HepG2 (cell line): ENCODE measurements around the gene GAL3ST2. TPM values are rescaled to one million over a fixed set of nuclear protein-coding genes. Genes with fewer than 3 reads are reported as not detected.

Experiments used
- ATAC-seq: fragments of 200-7000 bp; cut with Tn5 transposase; 3 replicates; pipeline ENCODE4 v1.9.1; 2020; ENCODE audit warnings: mild to moderate bottlenecking, moderate library complexity
- BruUV-seq: library from RNA; stranded (reverse); fragments of 400-500 nt; replicated peaks from 2 replicates; lab custom pipeline; 2021; lab: Mats Ljungman, UMichigan
- CTCF ChIA-PET: fragments of 300-600 bp; formaldehyde crosslinking; extraction: SDS; loops from one replicate; lab custom pipeline; 2021; ENCODE audit warnings: low total read pairs, inconsistent platforms, low intra/inter-chr PET ratio; lab: Yijun Ruan, JAX
- POLR2A ChIA-PET: fragments of 350-600 bp; sonication (Branson Sonifier 250); formaldehyde crosslinking; loops from one replicate; lab custom pipeline; 2020; ENCODE audit warnings: antibody characterized with exemption, inconsistent platforms; lab: Yijun Ruan, JAX
- DNase-seq: peaks from one replicate; pipeline ENCODE4 v3.0.0-alpha.2; 2015; ENCODE audit warnings: low spot score
- FAIRE-seq: peaks from 3 replicates; lab custom pipeline; 2011; peaks lifted over from hg19 to GRCh38; lab: Jason Lieb, UNC
- H2AFZ ChIP-seq: one replicate; pipeline ENCODE4 v1.6.1; 2011; ENCODE audit warnings: low read length, inconsistent platforms
- H3K27ac ChIP-seq: fragments of 300-600 bp; 3 replicates; pipeline ENCODE4 v1.8.0; 2011; ENCODE audit warnings: mixed run types, mild to moderate bottlenecking, mixed read lengths, low read length, inconsistent platforms; ENCODE audit not compliant: insufficient read depth; ENCODE audit errors: extremely low read length
- H3K27me3 ChIP-seq, 2 experiments: fragments of 200-600 bp in 1 of 2; 2 replicates in 1 of 2; 3 replicates in 1 of 2; pipeline versions ENCODE4 v1.6.0 to v1.8.0; 2011; ENCODE audit warnings: low read length in 2 of 2, mild to moderate bottlenecking in 2 of 2, moderate library complexity in 2 of 2, inconsistent platforms in 1 of 2; ENCODE audit not compliant: insufficient read depth in 2 of 2, control insufficient read depth in 1 of 2
- H3K36me3 ChIP-seq, 2 experiments: fragments of 200-600 bp in 1 of 2; replicated peaks in 1 of 2; 2 replicates in 1 of 2; 3 replicates in 1 of 2; pipeline versions ENCODE4 v1.5.1 to v1.8.0; 2011; ENCODE audit warnings: low read length in 2 of 2, inconsistent platforms in 1 of 2; ENCODE audit not compliant: insufficient read depth in 2 of 2, control insufficient read depth in 1 of 2
- H3K4me1 ChIP-seq: 2 replicates; pipeline ENCODE4 v1.5.1; 2012; ENCODE audit warnings: low read length, inconsistent platforms; ENCODE audit not compliant: insufficient read depth
- H3K4me2 ChIP-seq: 2 replicates; pipeline ENCODE4 v1.6.0; 2011; ENCODE audit warnings: low read depth, low read length, inconsistent platforms
- H3K4me3 ChIP-seq, 3 experiments: fragments of 200-600 bp in 1 of 3; sonication (generic), shearing (Covaris generic) in 1 of 3; replicated peaks in 1 of 3; 2 replicates each; pipeline ENCODE4 v1.5.1; 2011 to 2016; ENCODE audit warnings: low read length in 3 of 3, inconsistent platforms in 2 of 3, low read depth in 2 of 3, mild to moderate bottlenecking in 2 of 3, control low read depth in 1 of 3, mixed read lengths in 1 of 3; ENCODE audit not compliant: insufficient read depth in 1 of 3
- H3K79me2 ChIP-seq: one replicate; pipeline ENCODE4 v1.6.1; 2011; ENCODE audit warnings: low read length, inconsistent platforms; ENCODE audit not compliant: insufficient read depth
- H3K9ac ChIP-seq: 2 replicates; pipeline ENCODE4 v1.6.0; 2011; ENCODE audit warnings: mild to moderate bottlenecking, low read depth, low read length, inconsistent platforms; ENCODE audit not compliant: insufficient read depth
- H3K9me3 ChIP-seq: 2 replicates; pipeline ENCODE4 v1.5.1; 2012; ENCODE audit warnings: mild to moderate bottlenecking, low read length
- H4K20me1 ChIP-seq: 2 replicates; pipeline ENCODE4 v1.6.0; 2011; ENCODE audit warnings: inconsistent platforms, mild to moderate bottlenecking, low read length, moderate library complexity; ENCODE audit not compliant: insufficient read depth
- BORCS8-MEF2B ChIP-seq: sonication (generic); formaldehyde crosslinking; IDR thresholded peaks from 2 replicates; pipeline ENCODE4 v1.8.0; 2022; ENCODE audit warnings: mild to moderate bottlenecking, missing genetic modification reagents
- CCAR2 ChIP-seq: fragments of 200-400 bp; formaldehyde crosslinking; optimal IDR thresholded peaks from 2 replicates; pipeline ENCODE3; 2018; ENCODE audit warnings: low read depth, mild to moderate bottlenecking, low read length, moderate library complexity
- DNMT1 ChIP-seq: sonication (generic); formaldehyde crosslinking; IDR thresholded peaks from 2 replicates; pipeline ENCODE4 v1.5.1; 2020; ENCODE audit warnings: mild to moderate bottlenecking, missing genetic modification reagents
- EED ChIP-seq: sonication (generic); formaldehyde crosslinking; IDR thresholded peaks from 2 replicates; pipeline ENCODE4 v1.5.0; 2020; ENCODE audit warnings: mild to moderate bottlenecking, missing genetic modification reagents
- KLF13 ChIP-seq: sonication (generic); formaldehyde crosslinking; IDR thresholded peaks from 2 replicates; pipeline ENCODE4 v1.4.0; 2020; ENCODE audit warnings: mild to moderate bottlenecking, missing genetic modification reagents
- MTF2 ChIP-seq: sonication (generic); formaldehyde crosslinking; IDR thresholded peaks from 2 replicates; pipeline ENCODE4 v1.5.0; 2020; ENCODE audit warnings: missing genetic modification reagents, borderline replicate concordance
- NONO ChIP-seq, 2 experiments: fragments of 450-650 bp in 1 of 2; sonication (generic) in 1 of 2; formaldehyde crosslinking in 1 of 2; IDR thresholded peaks in 1 of 2; conservative IDR thresholded peaks in 1 of 2; 2 replicates each; pipeline versions ENCODE4 v1.6.1 to v1.8.0; 2017 to 2022; ENCODE audit warnings: mild to moderate bottlenecking in 1 of 2, missing genetic modification reagents in 1 of 2, moderate library complexity in 1 of 2
- PITX1 ChIP-seq: sonication (generic); formaldehyde crosslinking; IDR thresholded peaks from 2 replicates; pipeline ENCODE4 v1.5.1; 2020; ENCODE audit warnings: mild to moderate bottlenecking, missing genetic modification reagents
- TBX2 ChIP-seq: sonication (generic); formaldehyde crosslinking; IDR thresholded peaks from 2 replicates; pipeline ENCODE4 v1.5.0; 2020; ENCODE audit warnings: missing genetic modification reagents, mild to moderate bottlenecking, borderline replicate concordance
- ZIK1 ChIP-seq: sonication (generic); formaldehyde crosslinking; IDR thresholded peaks from 2 replicates; pipeline ENCODE4 v1.5.0; 2020; ENCODE audit warnings: mild to moderate bottlenecking, low read depth, missing genetic modification reagents, borderline replicate concordance
- ZNF292 ChIP-seq: sonication (generic); formaldehyde crosslinking; IDR thresholded peaks from 2 replicates; pipeline ENCODE4 v1.8.1; 2022; ENCODE audit warnings: mild to moderate bottlenecking, low read depth, missing genetic modification reagents, borderline replicate concordance
- ZNF563 ChIP-seq: sonication (generic); formaldehyde crosslinking; IDR thresholded peaks from 2 replicates; pipeline ENCODE4 v1.8.0; 2022; ENCODE audit warnings: mild to moderate bottlenecking, moderate library complexity, missing genetic modification reagents
- ZNF737 ChIP-seq: sonication (generic); formaldehyde crosslinking; IDR thresholded peaks from 2 replicates; pipeline ENCODE4 v1.5.0; 2020; ENCODE audit warnings: missing genetic modification reagents, mild to moderate bottlenecking, borderline replicate concordance
- WGBS: methylation state at CpG from one replicate; pipeline ENCODE4 v1.1.6; 2017; ENCODE audit warnings: low lambda C conversion rate; 5-methylcytosine and 5-hydroxymethylcytosine counted together
- in situ Hi-C: cut with HindIII; loops from 2 replicates; pipeline ENCODE4 v1.10.0; 2017; ENCODE audit warnings: low pct_unique_long_range_greater_than_20kb; ENCODE audit not compliant: extremely low pct_ligation_motif_present
- intact Hi-C: fragments of 100-400 bp; cut with micrococcal nuclease; formaldehyde crosslinking; loops from one replicate; pipeline ENCODE4 v1.10.0; 2022; ENCODE audit not compliant: unreplicated experiment
- polyA plus RNA-seq, 8 experiments: library from polyadenylated mRNA; depleted of rRNA in 3 of 8; stranded (reverse) in 7 of 8; unstranded in 1 of 8; fragments of >200 nt; fragmentation: Illumina TruSeq in 4 of 8; extraction: Trizol in 4 of 8; gene quantifications; 2 replicates each; pipeline versions ENCODE4 v1.2.1 to v1.2.3, GENCODE V29; 2011 to 2016; ENCODE audit warnings: low read depth in 4 of 8, missing spikeins in 1 of 8, mixed read lengths in 1 of 8; ENCODE audit not compliant: insufficient read depth in 1 of 8
- total RNA-seq, 5 experiments: library from RNA; depleted of rRNA; stranded (reverse); fragments of >200 nt; fragmentation: Illumina TruSeq; extraction: Trizol; gene quantifications; 2 replicates each; pipeline ENCODE4 v1.2.3, GENCODE V29; 2016; ENCODE audit warnings: low read depth in 1 of 5
- TF ChIP-seq, protein P1 (sequence below): IDR thresholded peaks from 2 replicates; pipeline ENCODE4 v1.6.1; 2016
- TF ChIP-seq, protein P2 (sequence below): sonication (generic); formaldehyde crosslinking; IDR thresholded peaks from 2 replicates; pipeline ENCODE4 v1.4.0; 2020; ENCODE audit warnings: mild to moderate bottlenecking, missing genetic modification reagents
- TF ChIP-seq, protein P3 (sequence below): IDR thresholded peaks from 2 replicates; pipeline ENCODE4 v1.6.1; 2016; ENCODE audit warnings: low read depth, borderline replicate concordance
- TF ChIP-seq, protein P4 (sequence below): sonication (generic); formaldehyde crosslinking; IDR thresholded peaks from 2 replicates; pipeline ENCODE4 v1.4.0; 2020; ENCODE audit warnings: mild to moderate bottlenecking, missing genetic modification reagents
- TF ChIP-seq, protein P5 (sequence below): IDR thresholded peaks from 2 replicates; pipeline ENCODE4 v1.6.1; 2018; ENCODE audit warnings: missing genetic modification reagents, mild to moderate bottlenecking, missing compliant biosample characterization

Gene GAL3ST2
- total and polyA plus RNA-seq, 2 of the 13 experiments (the other 11 are each of a cell fraction or from before 2014, with no cell fraction given): 0.17 to 0.20 TPM

DNA sequence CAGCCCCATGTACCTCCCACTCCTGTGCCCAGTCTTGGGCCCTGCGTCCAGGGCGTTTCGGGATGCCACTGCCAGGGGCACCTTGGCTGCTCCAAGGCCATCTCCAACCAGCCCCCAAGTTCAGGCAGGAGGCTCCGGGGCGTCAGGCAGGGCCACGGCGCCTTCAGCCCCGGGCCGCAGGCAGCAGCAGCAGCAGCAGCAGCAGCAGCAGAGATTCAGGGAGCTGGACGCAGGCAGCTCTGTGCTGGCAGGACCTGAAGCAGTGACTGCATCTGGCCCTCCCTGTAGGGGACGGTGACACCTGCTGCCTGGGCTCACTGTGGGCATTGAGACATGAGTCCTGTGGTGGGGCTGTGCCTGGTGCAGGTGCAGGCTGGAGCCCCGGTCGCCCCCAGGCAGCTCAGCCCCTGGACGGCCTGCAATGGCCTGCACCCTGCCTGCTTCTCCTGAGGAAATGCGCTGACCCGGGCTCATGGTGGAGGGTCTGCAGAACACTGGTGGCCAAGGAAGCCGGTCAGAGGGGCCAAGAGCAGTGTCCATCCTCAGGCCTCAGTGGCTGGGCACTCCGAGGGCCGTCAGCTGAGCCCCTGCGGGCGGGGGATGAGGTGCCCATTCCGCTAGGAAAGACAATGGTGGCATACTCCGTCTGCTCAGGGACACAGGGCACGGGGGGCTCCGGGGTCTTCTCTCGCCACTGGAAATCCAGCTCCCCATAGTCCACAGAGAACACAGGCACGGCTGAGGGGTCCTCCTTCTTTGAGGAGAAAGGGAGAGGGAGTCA, 74.1 kb downstream of the GAL3ST2 start:
- BruUV-seq: no TSS peak
- Histone ChIP-seq H3K9ac (no peak overlapping the region), H3K9me3 (no peaks in the 10 kb centered on the region), H2AFZ (no peak overlapping the region), H4K20me1 (no peaks in the 10 kb centered on the region), H3K4me3 (peak overlapping the region in 1 of 3 experiments; percentile 49; a peak in 1 of 6 replicates), H3K36me3 (no peaks in the 10 kb centered on the region), H3K4me2 (peak overlapping the region; percentile 61), H3K27me3 (peaks cover 31 to 76% of the 10 kb centered on the region in 2 experiments), H3K27ac (no peak overlapping the region), H3K4me1 (peaks cover 11% of the 10 kb centered on the region), H3K79me2 (no peaks in the 10 kb centered on the region)
- in situ Hi-C loops (no loop called here), intact Hi-C loops (no loop called here)
- 11% methylated on average over 12 of the region's 27 CpGs for WGBS
- no peak for DNase-seq
- ATAC-seq: peak; percentile 65
- no peak for FAIRE-seq
- CTCF ChIA-PET: no interaction called here
- POLR2A ChIA-PET: interaction anchor here (1.2 kb wide), 1 partner anchor 42 kb away, joined by 4 read pairs; the partner anchor contains the start of gene NEU4
- TF ChIP-seq, protein P1, sequence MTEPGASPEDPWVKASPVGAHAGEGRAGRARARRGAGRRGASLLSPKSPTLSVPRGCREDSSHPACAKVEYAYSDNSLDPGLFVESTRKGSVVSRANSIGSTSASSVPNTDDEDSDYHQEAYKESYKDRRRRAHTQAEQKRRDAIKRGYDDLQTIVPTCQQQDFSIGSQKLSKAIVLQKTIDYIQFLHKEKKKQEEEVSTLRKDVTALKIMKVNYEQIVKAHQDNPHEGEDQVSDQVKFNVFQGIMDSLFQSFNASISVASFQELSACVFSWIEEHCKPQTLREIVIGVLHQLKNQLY (CRISPR knock-in tag): no peak
- peak; percentile 54; the same call in 1 of the 2 replicates for TF ChIP-seq ZNF292 (CRISPR knock-in tag)
- no peak for TF ChIP-seq PITX1 (CRISPR knock-in tag)
- peak; percentile 42; the same call in 1 of the 2 replicates for TF ChIP-seq KLF13
- 0 out of 2 replicates have a peak, but pooled peaks have one; percentile 37 for TF ChIP-seq ZNF737
- TF ChIP-seq, protein P2, sequence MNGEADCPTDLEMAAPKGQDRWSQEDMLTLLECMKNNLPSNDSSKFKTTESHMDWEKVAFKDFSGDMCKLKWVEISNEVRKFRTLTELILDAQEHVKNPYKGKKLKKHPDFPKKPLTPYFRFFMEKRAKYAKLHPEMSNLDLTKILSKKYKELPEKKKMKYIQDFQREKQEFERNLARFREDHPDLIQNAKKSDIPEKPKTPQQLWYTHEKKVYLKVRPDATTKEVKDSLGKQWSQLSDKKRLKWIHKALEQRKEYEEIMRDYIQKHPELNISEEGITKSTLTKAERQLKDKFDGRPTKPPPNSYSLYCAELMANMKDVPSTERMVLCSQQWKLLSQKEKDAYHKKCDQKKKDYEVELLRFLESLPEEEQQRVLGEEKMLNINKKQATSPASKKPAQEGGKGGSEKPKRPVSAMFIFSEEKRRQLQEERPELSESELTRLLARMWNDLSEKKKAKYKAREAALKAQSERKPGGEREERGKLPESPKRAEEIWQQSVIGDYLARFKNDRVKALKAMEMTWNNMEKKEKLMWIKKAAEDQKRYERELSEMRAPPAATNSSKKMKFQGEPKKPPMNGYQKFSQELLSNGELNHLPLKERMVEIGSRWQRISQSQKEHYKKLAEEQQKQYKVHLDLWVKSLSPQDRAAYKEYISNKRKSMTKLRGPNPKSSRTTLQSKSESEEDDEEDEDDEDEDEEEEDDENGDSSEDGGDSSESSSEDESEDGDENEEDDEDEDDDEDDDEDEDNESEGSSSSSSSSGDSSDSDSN (CRISPR knock-in tag): peak; percentile 31; the same call in 1 of the 2 replicates
- TF ChIP-seq MTF2: no peak
- TF ChIP-seq TBX2 (CRISPR knock-in tag): peak; percentile 42; the same call in 1 of the 2 replicates
- TF ChIP-seq DNMT1: 0 out of 2 replicates have a peak, but pooled peaks have one; percentile 28
- 0 out of 2 replicates have a peak, but pooled peaks have one; percentile 32 for TF ChIP-seq ZNF563
- no peak for TF ChIP-seq CCAR2
- TF ChIP-seq NONO (IDR thresholded peaks at IDR 0.05): no peak
- no peak for TF ChIP-seq NONO (CRISPR knock-in tag; conservative IDR thresholded peaks at IDR 0.05)
- no peak for TF ChIP-seq BORCS8-MEF2B (CRISPR knock-in tag)
- TF ChIP-seq, protein P3, sequence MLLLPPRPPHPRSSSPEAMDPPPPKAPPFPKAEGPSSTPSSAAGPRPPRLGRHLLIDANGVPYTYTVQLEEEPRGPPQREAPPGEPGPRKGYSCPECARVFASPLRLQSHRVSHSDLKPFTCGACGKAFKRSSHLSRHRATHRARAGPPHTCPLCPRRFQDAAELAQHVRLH (CRISPR knock-in tag): no peak
- TF ChIP-seq ZIK1 (CRISPR knock-in tag): no peak
- 0 out of 2 replicates have a peak, but pooled peaks have one; percentile 26 for TF ChIP-seq EED (CRISPR knock-in tag)
- TF ChIP-seq, protein P4, sequence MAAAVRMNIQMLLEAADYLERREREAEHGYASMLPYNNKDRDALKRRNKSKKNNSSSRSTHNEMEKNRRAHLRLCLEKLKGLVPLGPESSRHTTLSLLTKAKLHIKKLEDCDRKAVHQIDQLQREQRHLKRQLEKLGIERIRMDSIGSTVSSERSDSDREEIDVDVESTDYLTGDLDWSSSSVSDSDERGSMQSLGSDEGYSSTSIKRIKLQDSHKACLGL (CRISPR knock-in tag): no peak
- TF ChIP-seq, protein P5, sequence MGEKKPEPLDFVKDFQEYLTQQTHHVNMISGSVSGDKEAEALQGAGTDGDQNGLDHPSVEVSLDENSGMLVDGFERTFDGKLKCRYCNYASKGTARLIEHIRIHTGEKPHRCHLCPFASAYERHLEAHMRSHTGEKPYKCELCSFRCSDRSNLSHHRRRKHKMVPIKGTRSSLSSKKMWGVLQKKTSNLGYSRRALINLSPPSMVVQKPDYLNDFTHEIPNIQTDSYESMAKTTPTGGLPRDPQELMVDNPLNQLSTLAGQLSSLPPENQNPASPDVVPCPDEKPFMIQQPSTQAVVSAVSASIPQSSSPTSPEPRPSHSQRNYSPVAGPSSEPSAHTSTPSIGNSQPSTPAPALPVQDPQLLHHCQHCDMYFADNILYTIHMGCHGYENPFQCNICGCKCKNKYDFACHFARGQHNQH (CRISPR knock-in tag): no peak
